ENCODE data around the gene EXOC6B.

DNA sequence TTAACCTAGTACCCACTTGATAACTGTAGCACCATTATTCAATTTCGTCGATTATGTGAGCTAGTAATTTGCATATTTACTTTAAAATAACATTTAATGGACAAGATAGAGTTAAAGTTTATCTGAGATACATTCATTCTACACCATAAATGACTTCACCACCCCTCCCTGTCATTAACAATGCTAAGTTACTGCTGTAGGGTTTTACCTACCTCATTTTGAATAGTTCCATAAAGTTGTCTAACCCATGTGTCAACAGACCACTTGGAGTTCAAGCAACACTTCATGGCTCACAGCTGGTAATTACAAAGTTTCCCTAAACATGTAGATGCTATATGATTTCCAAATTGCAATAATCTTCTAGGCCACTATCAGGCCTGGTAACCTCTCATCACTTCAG lies 550.7 kb downstream of the EXOC6B start:
- TF ChIP-seq SMC3 (IDR thresholded peaks at IDR 0.05), result no peak
- no peak for TF ChIP-seq EP300 (IDR thresholded peaks at IDR 0.05)
- TF ChIP-seq, protein P1, sequence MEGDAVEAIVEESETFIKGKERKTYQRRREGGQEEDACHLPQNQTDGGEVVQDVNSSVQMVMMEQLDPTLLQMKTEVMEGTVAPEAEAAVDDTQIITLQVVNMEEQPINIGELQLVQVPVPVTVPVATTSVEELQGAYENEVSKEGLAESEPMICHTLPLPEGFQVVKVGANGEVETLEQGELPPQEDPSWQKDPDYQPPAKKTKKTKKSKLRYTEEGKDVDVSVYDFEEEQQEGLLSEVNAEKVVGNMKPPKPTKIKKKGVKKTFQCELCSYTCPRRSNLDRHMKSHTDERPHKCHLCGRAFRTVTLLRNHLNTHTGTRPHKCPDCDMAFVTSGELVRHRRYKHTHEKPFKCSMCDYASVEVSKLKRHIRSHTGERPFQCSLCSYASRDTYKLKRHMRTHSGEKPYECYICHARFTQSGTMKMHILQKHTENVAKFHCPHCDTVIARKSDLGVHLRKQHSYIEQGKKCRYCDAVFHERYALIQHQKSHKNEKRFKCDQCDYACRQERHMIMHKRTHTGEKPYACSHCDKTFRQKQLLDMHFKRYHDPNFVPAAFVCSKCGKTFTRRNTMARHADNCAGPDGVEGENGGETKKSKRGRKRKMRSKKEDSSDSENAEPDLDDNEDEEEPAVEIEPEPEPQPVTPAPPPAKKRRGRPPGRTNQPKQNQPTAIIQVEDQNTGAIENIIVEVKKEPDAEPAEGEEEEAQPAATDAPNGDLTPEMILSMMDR (IDR thresholded peaks at IDR 0.05), result no peak
- no peak for TF ChIP-seq TFCP2L1 (CRISPR knock-in tag; IDR thresholded peaks at IDR 0.05)
